Fibroblast of gingiva (primary cell): ENCODE data around the gene ST13.
"Not testable (repeated sequence)": the region's sequence is repeated elsewhere in the genome, so short reads cannot be mapped to it uniquely, and the experiment has no call there.

Source experiments
- DNase-seq: peaks from one replicate; pipeline ENCODE4 v3.0.0-alpha.2; 2011; ENCODE audit warnings: low read depth

ST13 gene

GRCh38 chr22:40781749-40782148 lies 74.7 kb downstream of the ST13 start:
- DNase-seq: not testable (repeated sequence)
